Stimulated activated CD8-positive, alpha-beta memory T cell treated with anti-CD3 and anti-CD28 coated beads, Interleukin-4, amount 100 ng/mL, for 24 hours (primary cell): ENCODE data around the gene PCGF2.
"Not testable (repeated sequence)": the region's sequence is repeated elsewhere in the genome, so short reads cannot be mapped to it uniquely, and the experiment has no call there.

Source experiments
- DNase-seq: peaks from one replicate; pipeline ENCODE4 v3.0.0-alpha.2; 2020; ENCODE audit warnings: low read depth

Gene PCGF2

GRCh38 chr17:38735161-38735997 lies 12.8 kb downstream of the PCGF2 start:
- peak; percentile 68 for DNase-seq

GRCh38 chr17:38733982-38734973 lies 13.9 kb downstream of the PCGF2 start:
- no peak for DNase-seq

GRCh38 chr17:38733282-38733981 lies 14.7 kb downstream of the PCGF2 start:
- no peak for DNase-seq

GRCh38 chr17:38732376-38733281 lies 15.5 kb downstream of the PCGF2 start:
- DNase-seq, result no peak

- DNase-seq, result no peak
These were observed 16.4 kb downstream of the PCGF2 start for GRCh38 chr17:38731526-38732294.

GRCh38 chr17:38730526-38731379 lies 17.4 kb downstream of the PCGF2 start:
- DNase-seq, result no peak

- peak; percentile 84 for DNase-seq
These were observed 18.1 kb downstream of the PCGF2 start, which contains the start of gene CISD3 for GRCh38 chr17:38729886-38730525. Gene CISD3 (plus strand): TSS chr17:38730341. CDS start chr17:38730359, 18 bp downstream.

GRCh38 chr17:38729368-38729885 lies 18.7 kb downstream of the PCGF2 start:
- no peak for DNase-seq

- no peak for DNase-seq
These were observed 19.8 kb downstream of the PCGF2 start for GRCh38 chr17:38728290-38728831.

GRCh38 chr17:38727736-38728135 lies 20.4 kb downstream of the PCGF2 start:
- peak; percentile 71 for DNase-seq

- not testable (repeated sequence) for DNase-seq
These were observed 22.0 kb downstream of the PCGF2 start for GRCh38 chr17:38726145-38726544.

GRCh38 chr17:38725066-38725465 lies 23.1 kb downstream of the PCGF2 start:
- DNase-seq, result no peak

GRCh38 chr17:38724337-38724988 lies 23.7 kb downstream of the PCGF2 start:
- no peak for DNase-seq

GRCh38 chr17:38721802-38722201 lies 26.3 kb downstream of the PCGF2 start:
- no peak for DNase-seq

- no peak for DNase-seq
These were observed 27.2 kb downstream of the PCGF2 start for GRCh38 chr17:38720941-38721340.

- DNase-seq, result no peak
These were observed 28.0 kb downstream of the PCGF2 start for GRCh38 chr17:38719943-38720641.
